OCI-LY7 (cell line): Measurements from ENCODE around the gene OXSR1. TPM values are rescaled to one million over a fixed set of nuclear protein-coding genes. Genes with fewer than 3 reads are reported as not detected.

Experiments
- BruUV-seq: library from RNA; stranded (reverse); fragments of 400-500 nt; replicated peaks from 2 replicates; lab custom pipeline; 2021; lab: Mats Ljungman, UMichigan
- CTCF ChIA-PET: fragments of 300-600 bp; sonication (Branson Sonifier 250); formaldehyde crosslinking; loops from one replicate; lab custom pipeline; 2022; ENCODE audit warnings: antibody characterized with exemption; ENCODE audit not compliant: unreplicated experiment; lab: Charles Lee
- POLR2A ChIA-PET: fragments of 300-600 bp; sonication (Branson Sonifier 250); formaldehyde crosslinking; loops from one replicate; lab custom pipeline; 2022; ENCODE audit warnings: antibody characterized with exemption; lab: Charles Lee
- DNase-seq: peaks from one replicate; pipeline ENCODE4 v3.0.0-alpha.2; 2015; ENCODE audit warnings: low spot score
- H2AFZ ChIP-seq: fragments of 200-600 bp; sonication (generic), shearing (Covaris generic); 2 replicates; pipeline ENCODE4 v1.6.1; 2014; ENCODE audit warnings: mild to moderate bottlenecking, antibody characterized with exemption, low read length, moderate library complexity
- H3K27ac ChIP-seq: fragments of 200-600 bp; sonication (generic); 2 replicates; pipeline ENCODE4 v1.5.1; 2014; ENCODE audit warnings: mixed run types, low read depth, mild to moderate bottlenecking, moderate library complexity, low read length, inconsistent platforms; ENCODE audit not compliant: poor library complexity, severe bottlenecking
- H3K36me3 ChIP-seq: fragments of 200-600 bp; sonication (generic); 2 replicates; pipeline ENCODE4 v1.6.1; 2014; ENCODE audit warnings: mild to moderate bottlenecking, antibody characterized with exemption, low read length, moderate library complexity, mixed read lengths; ENCODE audit not compliant: insufficient read depth
- H3K4me1 ChIP-seq: fragments of 200-600 bp; sonication (generic); 2 replicates; pipeline ENCODE4 v1.5.1; 2014; ENCODE audit warnings: mild to moderate bottlenecking, low read length; ENCODE audit not compliant: insufficient read depth, poor library complexity, severe bottlenecking
- H3K4me2 ChIP-seq: fragments of 200-600 bp; sonication (generic); 2 replicates; pipeline ENCODE4 v1.6.1; 2014; ENCODE audit warnings: mild to moderate bottlenecking, low read length
- H3K4me3 ChIP-seq: fragments of 200-600 bp; sonication (generic); 2 replicates; pipeline ENCODE4 v1.5.1; 2014; ENCODE audit warnings: mild to moderate bottlenecking, low read depth, low read length; ENCODE audit not compliant: poor library complexity, severe bottlenecking
- H3K79me2 ChIP-seq: fragments of 200-600 bp; sonication (generic); 2 replicates; pipeline ENCODE4 v1.6.1; 2016; ENCODE audit warnings: low read depth, mild to moderate bottlenecking, low read length, moderate library complexity, mixed read lengths; ENCODE audit not compliant: insufficient read depth
- H3K9me2 ChIP-seq: fragments of 200-600 bp; sonication (generic); 2 replicates; pipeline ENCODE4 v1.6.1; 2016; ENCODE audit warnings: mild to moderate bottlenecking, low read length, mixed read lengths; ENCODE audit not compliant: insufficient read depth
- H3K9me3 ChIP-seq: fragments of 200-600 bp; sonication (generic); 2 replicates; pipeline ENCODE4 v1.6.1; 2014; ENCODE audit warnings: mild to moderate bottlenecking, mixed run types, low read length, mixed read lengths
- H4K20me1 ChIP-seq: fragments of 200-600 bp; sonication (generic); 2 replicates; pipeline ENCODE4 v1.6.1; 2014; ENCODE audit warnings: mild to moderate bottlenecking, antibody characterized with exemption, low read length, moderate library complexity, mixed read lengths; ENCODE audit not compliant: insufficient read depth
- CTCF ChIP-seq: fragments of 200-600 bp; sonication (generic); conservative IDR thresholded peaks from 2 replicates; pipeline ENCODE4 v1.5.1; 2014; ENCODE audit warnings: mild to moderate bottlenecking, antibody characterized with exemption, low read length, moderate library complexity, mixed read lengths
- EZH2phosphoT487 ChIP-seq: fragments of 200-600 bp; sonication (generic); IDR thresholded peaks from 2 replicates; pipeline ENCODE4 v1.6.1; 2018; ENCODE audit warnings: low read depth, borderline replicate concordance, mild to moderate bottlenecking, mixed run types, antibody characterized with exemption, low read length, moderate library complexity, mixed read lengths
- intact Hi-C: fragments of 100-400 bp; cut with micrococcal nuclease; formaldehyde crosslinking; loops from one replicate; pipeline ENCODE4 v1.10.0; 2022; ENCODE audit not compliant: unreplicated experiment
- total RNA-seq, 2 experiments: library from RNA; depleted of rRNA in 1 of 2; stranded (reverse); fragments of >200 nt in 1 of 2; shearing (Covaris generic) in 1 of 2; gene quantifications; 2 replicates each; pipeline ENCODE4 v1.2.3, GENCODE V29; 2014 to 2022

OXSR1 gene
- total RNA-seq, 2 experiments from 2014 or later: 21.4 to 43.7 TPM

DNA sequence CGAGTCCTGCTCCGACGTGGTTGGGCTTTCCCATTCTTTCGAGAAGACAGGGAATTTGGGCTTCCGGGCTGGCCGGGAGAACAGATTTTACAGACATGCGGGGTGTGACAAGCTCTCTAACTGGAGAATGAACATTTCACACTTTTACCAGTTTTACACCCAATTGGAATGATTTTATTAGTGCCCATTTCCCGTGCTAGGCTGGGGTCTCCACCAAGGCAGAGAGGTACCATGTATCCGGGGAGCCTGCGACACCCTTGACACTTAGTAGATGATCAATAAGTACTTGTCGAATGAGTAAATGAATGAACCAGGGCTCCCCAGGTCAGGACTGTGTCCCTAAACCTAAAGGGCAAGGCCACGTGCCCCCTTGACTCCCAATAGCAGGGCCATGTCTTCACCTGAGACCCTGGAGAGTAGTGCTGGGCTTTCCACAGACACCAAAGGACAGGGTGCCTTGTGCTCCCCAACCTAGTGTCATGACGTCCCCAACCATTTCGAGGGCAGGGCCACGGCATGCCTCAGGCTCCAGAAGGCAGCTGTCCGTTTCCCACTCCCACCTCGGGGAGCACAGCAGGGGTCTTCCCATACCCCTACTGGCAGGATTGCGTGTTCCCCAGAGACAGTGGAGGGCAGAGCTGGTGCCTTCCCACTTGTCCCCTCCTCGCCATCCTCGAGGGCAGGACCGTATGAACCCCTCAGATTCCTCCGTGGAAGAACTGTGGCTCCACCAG lies 27.6 kb upstream of the OXSR1 start:
- H3K9me2 ChIP-seq: no peaks in the 10 kb centered on the region
- H3K4me3 ChIP-seq: peak overlapping the region; percentile 95
- ChIA-PET POLR2A (interaction anchor here (0.8 to 4.8 kb wide), 7 partner anchors 17 to 237 kb away, joined by 3 to 42 read pairs (median 3); partner anchors contain the start of gene OXSR1), CTCF (interaction anchor here (0.6 kb wide), 1 partner anchor 27 kb away, joined by 6 read pairs; no protein-coding TSS in a partner anchor)
- H3K36me3 ChIP-seq: peaks cover 36% of the 10 kb centered on the region
- no peaks in the 10 kb centered on the region for H3K9me3 ChIP-seq
- TF ChIP-seq CTCF: peak; percentile 27
- no peak for TF ChIP-seq EZH2phosphoT487
- H3K27ac ChIP-seq: peak overlapping the region; percentile 29
- intact Hi-C loops: loop anchor here (1.0 kb wide), 1 partner anchor 28 kb away; the partner anchor contains the start of gene OXSR1
- BruUV-seq: TSS peak; percentile 75
- peak; percentile 41 for DNase-seq
- no peaks in the 10 kb centered on the region; the same call in 1 of the 2 replicates for H4K20me1 ChIP-seq
- H3K4me2 ChIP-seq: peak overlapping the region; percentile 86
- H2AFZ ChIP-seq: peak overlapping the region; percentile 90
- peaks cover 14% of the 10 kb centered on the region; the same call in 1 of the 2 replicates for H3K79me2 ChIP-seq
- H3K4me1 ChIP-seq: peaks cover 29% of the 10 kb centered on the region

GRCh38 chr3:38138349-38139190 lies 26.8 kb upstream of the OXSR1 start, which contains the start of gene MYD88:
MYD88 (plus strand) TSS chr3:38138661; CDS start chr3:38138701, 40 bp downstream.
- Histone ChIP-seq H3K4me1 (peaks cover 29% of the 10 kb centered on the region), H3K27ac (peak within 1 kb of the TSS; percentile 29), H2AFZ (peak within 1 kb of the TSS; percentile 90), H3K79me2 (peaks cover 14% of the 10 kb centered on the region; the same call in 1 of the 2 replicates), H3K9me2 (no peaks in the 10 kb centered on the region), H4K20me1 (no peaks in the 10 kb centered on the region; the same call in 1 of the 2 replicates), H3K4me2 (peak within 1 kb of the TSS; percentile 86), H3K36me3 (peaks cover 29% of the 10 kb centered on the region), H3K9me3 (no peaks in the 10 kb centered on the region), H3K4me3 (peak within 1 kb of the TSS; percentile 95)
- TF ChIP-seq CTCF: 0 out of 2 replicates have a peak, but pooled peaks have one; percentile 4
- TF ChIP-seq EZH2phosphoT487: no peak
- peak; percentile 88 for DNase-seq
- no TSS peak for BruUV-seq
- ChIA-PET CTCF (no interaction called here), POLR2A (interaction anchor here (0.7 to 4.8 kb wide), 2 partner anchors 27 to 314 kb away, joined by 3 to 42 read pairs; partner anchors contain the start of gene OXSR1)
- intact Hi-C loops: no loop called here
